Liver (tissue), 9 donors: ENCODE results near the gene MLLT3. TPM values are rescaled to one million over a fixed set of nuclear protein-coding genes. Genes with fewer than 3 reads are reported as not detected.

Experiments
- DNase-seq: peaks from one replicate; pipeline ENCODE4 v3.0.0-alpha.2; 2017; ENCODE audit warnings: low spot score
- H3K27ac ChIP-seq, 2 donors: one replicate each; pipeline ENCODE4 v1.7.0; 2013; ENCODE audit warnings: inconsistent platforms in 2 of 2, low read length in 2 of 2, control low read depth in 1 of 2, low read depth in 1 of 2, mild to moderate bottlenecking in 1 of 2
- H3K27me3 ChIP-seq, 4 donors: one replicate each; pipeline versions ENCODE4 v1.6.1 to v1.7.0; 2013; ENCODE audit warnings: low read length in 3 of 4, inconsistent platforms in 1 of 4, mild to moderate bottlenecking in 1 of 4, moderate library complexity in 1 of 4; ENCODE audit not compliant: control insufficient read depth in 4 of 4, insufficient read depth in 4 of 4
- H3K36me3 ChIP-seq, 4 donors: one replicate each; pipeline versions ENCODE4 v1.6.1 to v1.7.0; 2013; ENCODE audit warnings: low read length in 3 of 4, mild to moderate bottlenecking in 3 of 4, low read depth in 1 of 4, moderate library complexity in 1 of 4; ENCODE audit not compliant: control insufficient read depth in 4 of 4, insufficient read depth in 3 of 4
- H3K4me1 ChIP-seq, 4 donors: one replicate each; pipeline versions ENCODE4 v1.6.1 to v1.7.0; 2013; ENCODE audit warnings: low read length in 3 of 4, mild to moderate bottlenecking in 3 of 4, moderate library complexity in 1 of 4; ENCODE audit not compliant: control insufficient read depth in 4 of 4, insufficient read depth in 4 of 4
- H3K4me3 ChIP-seq, 3 donors: one replicate each; pipeline versions ENCODE4 v1.6.1 to v1.7.0; 2013; ENCODE audit warnings: low read length in 3 of 3, control low read depth in 1 of 3, low read depth in 1 of 3, mild to moderate bottlenecking in 1 of 3
- H3K9ac ChIP-seq, 2 donors: one replicate each; pipeline ENCODE4 v1.7.0; 2013; ENCODE audit warnings: low read length in 2 of 2, mild to moderate bottlenecking in 2 of 2, moderate library complexity in 2 of 2, control low read depth in 1 of 2, low read depth in 1 of 2
- H3K9me3 ChIP-seq, 4 donors: one replicate each; pipeline versions ENCODE4 v1.6.1 to v1.7.0; 2013; ENCODE audit warnings: low read length in 3 of 4; ENCODE audit not compliant: control insufficient read depth in 4 of 4
- EGR1 ChIP-seq, 2 donors: IDR thresholded peaks; 2 replicates each; pipeline ENCODE4 v1.6.1; 2016 to 2018; ENCODE audit warnings: antibody characterized with exemption in 2 of 2, low read depth in 2 of 2
- FOXA1 ChIP-seq: IDR thresholded peaks from 2 replicates; pipeline ENCODE4 v1.6.1; 2016; ENCODE audit warnings: antibody characterized with exemption
- FOXA2 ChIP-seq: IDR thresholded peaks from 2 replicates; pipeline ENCODE4 v1.6.1; 2016; ENCODE audit warnings: antibody characterized with exemption
- GABPA ChIP-seq, 2 donors: IDR thresholded peaks in 1 of 2; conservative IDR thresholded peaks in 1 of 2; 2 replicates each; pipeline ENCODE4 v1.6.1; 2016; ENCODE audit warnings: antibody characterized with exemption in 2 of 2, mild to moderate bottlenecking in 1 of 2, moderate library complexity in 1 of 2
- HNF4A ChIP-seq, 2 donors: conservative IDR thresholded peaks; 2 replicates each; pipeline ENCODE4 v1.6.1; 2016; ENCODE audit warnings: antibody characterized with exemption in 2 of 2, mild to moderate bottlenecking in 2 of 2
- HNF4G ChIP-seq: IDR thresholded peaks from 2 replicates; pipeline ENCODE4 v1.6.1; 2016; ENCODE audit warnings: antibody characterized with exemption
- JUND ChIP-seq, 2 donors: IDR thresholded peaks; 2 replicates each; pipeline ENCODE4 v1.6.1; 2016; ENCODE audit warnings: antibody characterized with exemption in 2 of 2
- NR2F2 ChIP-seq: IDR thresholded peaks from 2 replicates; pipeline ENCODE4 v1.6.1; 2016; ENCODE audit warnings: antibody characterized with exemption
- RAD21 ChIP-seq, 2 donors: IDR thresholded peaks; 2 replicates each; pipeline ENCODE4 v1.6.1; 2016; ENCODE audit warnings: antibody characterized with exemption in 2 of 2, mild to moderate bottlenecking in 2 of 2
- RXRA ChIP-seq, 2 donors: IDR thresholded peaks; 2 replicates each; pipeline ENCODE4 v1.6.1; 2017 to 2018; ENCODE audit warnings: antibody characterized with exemption in 2 of 2, mild to moderate bottlenecking in 1 of 2
- SP1 ChIP-seq: IDR thresholded peaks from 2 replicates; pipeline ENCODE4 v1.6.1; 2018; ENCODE audit warnings: antibody characterized with exemption, mild to moderate bottlenecking
- TAF1 ChIP-seq: conservative IDR thresholded peaks from 2 replicates; pipeline ENCODE4 v1.6.1; 2016; ENCODE audit warnings: antibody characterized with exemption, mild to moderate bottlenecking
- YY1 ChIP-seq: IDR thresholded peaks from 2 replicates; pipeline ENCODE4 v1.6.1; 2016; ENCODE audit warnings: antibody characterized with exemption, mild to moderate bottlenecking
- WGBS: extraction: QIAGEN DNeasy Blood & Tissue Kit; methylation state at CpG from one replicate; pipeline ENCODE4 v1.1.7; 2013; 5-methylcytosine and 5-hydroxymethylcytosine counted together
- polyA plus RNA-seq, 2 donors: library from polyadenylated mRNA; stranded (reverse) in 1 of 2; unstranded in 1 of 2; fragments of 200-250 nt in 1 of 2; fragments of >200 nt in 1 of 2; fragmentation: Nextera tagmentation in 1 of 2; extraction: Ambion mirVana in 1 of 2; gene quantifications; one replicate each; pipeline versions ENCODE4 v1.2.1 to v1.2.3, GENCODE V29; 2013 to 2015
- total RNA-seq, 2 donors: library from RNA; depleted of rRNA; stranded (reverse); fragments of >200 nt; gene quantifications; one replicate each; pipeline ENCODE4 v1.2.3, GENCODE V29; 2014
- TF ChIP-seq, protein P1 (sequence below): fragments of 150-350 bp; IDR thresholded peaks from 2 replicates; pipeline ENCODE4 v1.5.1; 2017; ENCODE audit warnings: improper control_type of control experiment, low read depth, low read length; ENCODE audit not compliant: missing input control
- TF ChIP-seq, protein P2 (sequence below): IDR thresholded peaks from 2 replicates; pipeline ENCODE4 v1.6.1; 2016; ENCODE audit warnings: antibody characterized with exemption
- TF ChIP-seq, protein P3 (sequence below): IDR thresholded peaks from 2 replicates; pipeline ENCODE4 v1.6.1; 2016; ENCODE audit warnings: antibody characterized with exemption, mild to moderate bottlenecking
- donor health status: healthy.
- donor health status: healthy.
- donor health status: healthy.
- donor health status: healthy.
- donor health status: healthy.

Gene MLLT3
- total and polyA plus RNA-seq, 4 donors, result 0.79 to 25.5 (median 1.3) TPM

DNA sequence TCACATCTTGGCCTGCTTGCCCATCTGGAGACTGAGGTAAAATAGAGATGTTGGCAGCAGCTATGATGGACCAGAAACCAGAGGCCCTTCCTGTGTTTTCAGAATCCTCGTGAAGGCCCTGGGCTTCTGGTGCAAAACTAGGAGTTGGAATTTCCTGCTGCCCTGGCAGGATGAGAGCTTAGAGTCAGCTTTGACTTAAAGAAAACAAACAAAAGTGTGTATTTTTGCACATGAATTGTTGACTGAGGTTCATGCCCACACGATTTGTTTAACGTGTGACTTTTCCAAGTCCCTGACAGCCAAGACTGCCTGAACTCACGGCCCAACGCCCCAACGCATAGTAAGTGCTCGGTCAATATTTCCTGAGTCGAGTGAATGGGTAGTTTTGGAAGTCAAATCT lies 303.1 kb downstream of the MLLT3 start:
- no peak overlapping the region for H3K9ac ChIP-seq
- no peaks in the 10 kb centered on the region for H3K4me1 ChIP-seq
- no peak overlapping the region for H3K4me3 ChIP-seq
- no peaks in the 10 kb centered on the region for H3K9me3 ChIP-seq
- H3K27ac ChIP-seq, result no peak overlapping the region
- no peaks in the 10 kb centered on the region for H3K27me3 ChIP-seq
- DNase-seq, result no peak
- no peak for TF ChIP-seq RAD21 (IDR thresholded peaks at IDR 0.05)
- TF ChIP-seq NR2F2, result no peak
- TF ChIP-seq FOXA1, result no peak
- TF ChIP-seq SP1, result no peak
- H3K36me3 ChIP-seq, result no peaks in the 10 kb centered on the region
- WGBS, result 57% methylated on average over 8 of the region's 8 CpGs

DNA sequence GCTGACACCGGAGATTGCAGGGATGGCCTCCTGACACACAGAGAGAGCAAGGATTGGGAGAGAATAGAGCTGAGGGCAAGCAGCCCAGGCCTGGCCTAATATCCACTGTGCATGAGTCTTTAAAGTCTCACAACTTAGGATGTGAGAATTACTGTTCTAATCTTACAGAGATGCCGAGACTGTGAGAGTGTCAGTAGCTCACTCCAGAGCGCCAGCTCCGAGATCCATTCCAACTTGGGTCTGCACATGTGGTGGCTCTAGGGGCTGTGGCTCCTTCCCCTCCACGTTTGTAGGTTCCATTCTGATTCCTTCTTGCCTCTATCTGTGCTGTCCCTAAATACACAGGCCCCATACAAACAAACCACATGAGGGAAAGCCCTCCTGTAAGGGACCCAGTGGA lies 304.6 kb downstream of the MLLT3 start:
- TF ChIP-seq RXRA (IDR thresholded peaks at IDR 0.05) (no peak), GABPA (IDR thresholded peaks at IDR 0.05 in 1 of 2, conservative IDR thresholded peaks at IDR 0.05 in 1 of 2) (no peak), HNF4G (no peak), EGR1 (IDR thresholded peaks at IDR 0.05; ENCODE audit: low read depth in 2 of 2) (no peak), JUND (IDR thresholded peaks at IDR 0.05) (no peak), HNF4A (conservative IDR thresholded peaks at IDR 0.05) (no peak), NR2F2 (no peak), FOXA1 (no peak), YY1 (no peak), TAF1 (no peak), SP1 (no peak), FOXA2 (no peak)
- TF ChIP-seq, protein P1, sequence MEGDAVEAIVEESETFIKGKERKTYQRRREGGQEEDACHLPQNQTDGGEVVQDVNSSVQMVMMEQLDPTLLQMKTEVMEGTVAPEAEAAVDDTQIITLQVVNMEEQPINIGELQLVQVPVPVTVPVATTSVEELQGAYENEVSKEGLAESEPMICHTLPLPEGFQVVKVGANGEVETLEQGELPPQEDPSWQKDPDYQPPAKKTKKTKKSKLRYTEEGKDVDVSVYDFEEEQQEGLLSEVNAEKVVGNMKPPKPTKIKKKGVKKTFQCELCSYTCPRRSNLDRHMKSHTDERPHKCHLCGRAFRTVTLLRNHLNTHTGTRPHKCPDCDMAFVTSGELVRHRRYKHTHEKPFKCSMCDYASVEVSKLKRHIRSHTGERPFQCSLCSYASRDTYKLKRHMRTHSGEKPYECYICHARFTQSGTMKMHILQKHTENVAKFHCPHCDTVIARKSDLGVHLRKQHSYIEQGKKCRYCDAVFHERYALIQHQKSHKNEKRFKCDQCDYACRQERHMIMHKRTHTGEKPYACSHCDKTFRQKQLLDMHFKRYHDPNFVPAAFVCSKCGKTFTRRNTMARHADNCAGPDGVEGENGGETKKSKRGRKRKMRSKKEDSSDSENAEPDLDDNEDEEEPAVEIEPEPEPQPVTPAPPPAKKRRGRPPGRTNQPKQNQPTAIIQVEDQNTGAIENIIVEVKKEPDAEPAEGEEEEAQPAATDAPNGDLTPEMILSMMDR, result no peak
- TF ChIP-seq, protein P2, sequence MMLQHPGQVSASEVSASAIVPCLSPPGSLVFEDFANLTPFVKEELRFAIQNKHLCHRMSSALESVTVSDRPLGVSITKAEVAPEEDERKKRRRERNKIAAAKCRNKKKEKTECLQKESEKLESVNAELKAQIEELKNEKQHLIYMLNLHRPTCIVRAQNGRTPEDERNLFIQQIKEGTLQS, result no peak
- TF ChIP-seq, protein P3, sequence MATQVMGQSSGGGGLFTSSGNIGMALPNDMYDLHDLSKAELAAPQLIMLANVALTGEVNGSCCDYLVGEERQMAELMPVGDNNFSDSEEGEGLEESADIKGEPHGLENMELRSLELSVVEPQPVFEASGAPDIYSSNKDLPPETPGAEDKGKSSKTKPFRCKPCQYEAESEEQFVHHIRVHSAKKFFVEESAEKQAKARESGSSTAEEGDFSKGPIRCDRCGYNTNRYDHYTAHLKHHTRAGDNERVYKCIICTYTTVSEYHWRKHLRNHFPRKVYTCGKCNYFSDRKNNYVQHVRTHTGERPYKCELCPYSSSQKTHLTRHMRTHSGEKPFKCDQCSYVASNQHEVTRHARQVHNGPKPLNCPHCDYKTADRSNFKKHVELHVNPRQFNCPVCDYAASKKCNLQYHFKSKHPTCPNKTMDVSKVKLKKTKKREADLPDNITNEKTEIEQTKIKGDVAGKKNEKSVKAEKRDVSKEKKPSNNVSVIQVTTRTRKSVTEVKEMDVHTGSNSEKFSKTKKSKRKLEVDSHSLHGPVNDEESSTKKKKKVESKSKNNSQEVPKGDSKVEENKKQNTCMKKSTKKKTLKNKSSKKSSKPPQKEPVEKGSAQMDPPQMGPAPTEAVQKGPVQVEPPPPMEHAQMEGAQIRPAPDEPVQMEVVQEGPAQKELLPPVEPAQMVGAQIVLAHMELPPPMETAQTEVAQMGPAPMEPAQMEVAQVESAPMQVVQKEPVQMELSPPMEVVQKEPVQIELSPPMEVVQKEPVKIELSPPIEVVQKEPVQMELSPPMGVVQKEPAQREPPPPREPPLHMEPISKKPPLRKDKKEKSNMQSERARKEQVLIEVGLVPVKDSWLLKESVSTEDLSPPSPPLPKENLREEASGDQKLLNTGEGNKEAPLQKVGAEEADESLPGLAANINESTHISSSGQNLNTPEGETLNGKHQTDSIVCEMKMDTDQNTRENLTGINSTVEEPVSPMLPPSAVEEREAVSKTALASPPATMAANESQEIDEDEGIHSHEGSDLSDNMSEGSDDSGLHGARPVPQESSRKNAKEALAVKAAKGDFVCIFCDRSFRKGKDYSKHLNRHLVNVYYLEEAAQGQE, result no peak
- H3K27me3 ChIP-seq, result no peaks in the 10 kb centered on the region
- WGBS, result 82% methylated on average over 5 of the region's 5 CpGs
- no peaks in the 10 kb centered on the region for H3K4me1 ChIP-seq
- H3K9me3 ChIP-seq, result peaks cover 0 to 2% (median 0%) of the 10 kb centered on the region in 4 donors
- H3K4me3 ChIP-seq, result no peak overlapping the region
- no peak for DNase-seq
- no peaks in the 10 kb centered on the region for H3K36me3 ChIP-seq
- no peak overlapping the region for H3K27ac ChIP-seq
- H3K9ac ChIP-seq, result no peak overlapping the region
